Activated T-helper 1 cell treated with Interleukin-2 at 50 U/mL for 16 hours (primary cell): Measurements from ENCODE around the gene MYOM3.

ENCODE experiments used
- DNase-seq: peaks from one replicate; pipeline ENCODE4 v3.0.0-alpha.2; 2020; ENCODE audit warnings: low read depth

MYOM3 gene

DNA sequence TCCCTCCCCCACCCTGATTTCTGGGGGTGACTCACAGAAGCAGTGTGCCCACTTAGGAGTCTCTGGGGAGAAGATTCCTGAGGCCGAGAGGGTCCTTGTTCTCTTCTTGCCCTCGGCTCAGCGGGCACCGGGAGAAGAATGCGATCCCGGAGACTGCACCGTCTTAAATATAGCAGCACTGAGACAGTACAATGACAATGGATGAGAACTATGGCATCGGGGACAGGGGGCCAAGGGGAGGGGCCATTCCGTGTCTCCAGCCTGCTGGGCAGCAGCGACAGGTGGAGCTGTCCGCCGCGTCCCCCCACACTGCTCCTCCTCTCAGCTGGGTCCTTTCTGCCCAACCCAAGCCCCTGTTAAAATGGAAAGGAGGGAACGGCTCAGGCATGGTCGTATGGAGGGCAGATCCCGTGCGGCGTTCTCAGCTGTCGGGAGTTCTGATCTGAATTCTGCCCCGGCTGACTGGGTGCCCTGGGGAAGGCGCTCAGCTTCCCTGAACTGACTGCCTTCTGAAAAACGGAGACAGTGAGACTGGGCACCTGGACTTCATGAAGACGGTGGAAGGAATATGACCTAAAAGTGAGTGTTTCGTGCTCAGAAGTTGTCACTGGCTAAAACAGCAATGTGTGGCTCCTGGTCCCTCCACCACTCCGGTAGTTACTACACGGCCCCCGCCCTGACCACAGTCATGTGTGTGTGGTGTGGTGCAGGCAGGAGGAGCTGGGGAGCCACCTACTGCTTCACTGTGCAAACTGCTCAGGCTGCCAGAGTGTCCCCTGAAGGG lies at the start of gene MYOM3:
TSS of gene MYOM3 (minus strand) at position 140 of the 784 bp plus-strand sequence. CDS start 3,499 bp downstream, outside the sequence.
- DNase-seq: no peak

DNA sequence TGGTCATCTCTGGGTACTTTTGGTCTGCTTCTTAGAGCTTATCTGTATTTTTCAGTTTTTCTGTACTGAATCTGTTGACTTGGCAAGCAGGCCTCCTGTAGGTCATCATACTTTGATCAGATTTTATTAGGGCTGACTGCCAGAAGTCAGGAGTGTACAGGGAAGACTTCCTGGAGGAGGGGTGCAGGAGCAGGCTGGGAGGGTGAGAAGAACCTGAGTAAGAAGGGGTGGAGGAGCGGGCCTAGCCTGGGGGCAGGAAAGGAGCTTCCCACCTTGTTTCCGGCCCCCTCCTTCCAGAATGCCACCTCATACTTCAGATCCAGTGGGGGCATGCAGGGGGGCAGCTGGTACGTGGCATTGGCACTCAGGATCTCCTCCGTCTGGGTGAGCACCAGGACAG lies 49.3 kb upstream of the MYOM3 start:
- DNase-seq: no peak

DNA sequence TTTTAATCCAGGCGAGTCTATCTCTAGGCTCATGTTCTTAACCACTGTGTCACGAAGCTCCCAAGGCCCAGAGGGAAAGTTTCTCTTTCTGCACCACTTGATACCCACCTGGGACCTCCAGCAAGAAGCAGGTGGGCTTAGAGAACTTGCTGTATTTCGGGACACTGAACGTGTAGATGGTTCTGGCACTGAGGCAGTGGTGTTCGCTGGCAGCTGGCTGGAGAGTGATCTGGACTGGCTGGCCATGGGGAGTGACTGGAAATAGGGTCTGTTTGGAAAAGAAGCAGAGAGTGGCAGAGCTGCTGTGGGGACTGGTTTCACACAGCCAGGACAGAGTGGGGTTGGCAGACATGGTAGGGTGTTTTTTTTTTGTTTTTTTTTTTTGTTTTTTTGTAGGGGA lies 47.4 kb upstream of the MYOM3 start:
- no peak for DNase-seq

DNA sequence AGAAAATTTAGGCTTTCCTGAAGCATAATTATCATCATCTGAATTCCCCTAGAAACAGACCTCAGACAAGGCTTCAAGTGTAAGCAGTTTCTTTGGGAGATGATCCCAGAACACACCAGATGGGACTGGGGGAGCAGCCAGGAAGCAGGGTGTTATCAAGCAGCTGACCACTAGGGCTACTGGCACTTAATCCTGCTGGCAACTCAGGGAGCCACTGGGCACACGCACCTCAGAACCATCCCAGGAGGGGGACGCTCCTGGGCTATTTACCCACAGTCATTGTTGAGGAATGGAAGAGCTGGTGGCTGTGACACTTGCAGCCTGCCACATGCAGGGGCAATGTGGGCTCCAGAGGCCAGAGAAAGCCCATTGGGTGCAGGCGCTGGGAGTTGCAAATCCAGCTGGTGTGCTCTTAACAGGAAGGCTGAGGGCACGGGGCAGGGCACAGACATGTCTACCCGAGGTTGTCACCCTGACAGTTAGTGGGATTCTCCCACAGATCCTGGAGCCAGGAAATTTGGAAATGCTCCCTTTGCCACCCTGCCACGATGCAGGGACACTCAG lies 46.1 kb upstream of the MYOM3 start:
- no peak for DNase-seq

DNA sequence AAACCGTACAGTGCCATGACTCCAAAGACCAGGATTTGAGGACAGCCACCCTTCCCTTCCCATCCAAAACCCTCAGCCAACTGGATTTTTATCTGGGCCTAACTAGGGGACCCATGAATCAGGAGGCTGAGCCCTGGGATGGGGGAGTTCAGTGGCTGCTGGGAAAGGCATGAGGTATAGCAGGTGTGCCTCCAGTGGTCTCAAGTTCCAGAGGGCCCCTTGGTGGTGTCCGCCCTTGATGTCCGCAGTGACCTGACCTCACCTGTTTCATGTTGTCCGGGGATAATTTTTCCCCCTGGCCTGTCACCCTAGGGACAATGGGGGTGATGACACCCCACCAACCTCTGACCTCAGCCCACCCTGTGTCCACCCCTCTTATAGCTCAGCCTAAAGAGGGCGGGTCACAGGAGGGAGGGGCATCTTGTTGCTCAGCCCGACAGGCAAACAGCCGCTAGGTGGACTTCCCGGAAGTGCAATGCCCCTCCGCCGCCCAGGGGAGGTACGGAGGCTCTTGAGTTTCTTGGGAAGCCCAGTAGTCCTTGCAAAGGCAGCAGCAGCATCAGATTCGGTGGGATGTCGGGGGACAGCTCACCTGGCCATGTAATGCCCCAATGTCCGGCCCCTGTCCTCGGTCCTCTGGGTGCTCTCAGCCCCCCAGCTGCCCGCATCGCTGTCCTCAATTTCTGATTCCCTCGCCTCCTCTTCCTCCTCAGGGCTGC lies 44.8 kb upstream of the MYOM3 start:
- no peak for DNase-seq

DNA sequence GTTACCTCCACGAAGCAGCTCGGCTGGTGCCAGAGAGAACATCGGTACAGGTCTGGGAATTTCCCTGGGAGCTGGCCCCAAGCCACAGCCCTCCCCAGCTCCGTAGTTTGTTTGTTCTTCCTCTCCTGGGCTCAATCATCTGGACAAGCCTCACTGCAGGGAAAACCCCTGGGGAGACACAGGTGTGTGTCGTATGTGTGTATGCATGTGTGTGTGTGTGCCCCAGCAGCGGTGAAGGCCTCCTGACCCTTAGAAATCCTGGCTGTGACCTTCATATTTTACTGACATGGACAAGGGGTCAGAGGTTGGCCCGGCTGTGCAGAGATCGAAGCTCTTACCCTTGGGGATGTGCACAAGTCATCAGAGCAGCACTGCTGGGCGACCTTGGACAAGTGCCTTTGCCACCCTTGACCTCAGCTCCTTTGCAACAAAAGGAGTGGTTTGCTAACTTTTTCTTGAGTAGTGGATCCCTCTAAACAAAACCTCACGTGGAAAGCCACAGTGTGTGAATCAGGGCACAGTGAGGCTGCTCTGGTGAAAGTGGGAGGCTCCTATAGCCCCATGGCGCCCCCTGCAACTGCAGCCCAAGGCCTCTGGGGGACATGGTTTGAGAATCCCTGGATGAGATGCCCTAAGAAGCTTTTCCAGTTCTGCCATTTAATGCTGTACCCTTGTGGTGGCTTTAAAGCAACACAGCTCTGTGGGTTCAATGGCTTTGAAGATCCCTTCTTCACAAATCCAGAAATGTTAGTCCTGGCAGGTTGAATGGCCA lies 43.3 kb upstream of the MYOM3 start:
- DNase-seq: no peak

DNA sequence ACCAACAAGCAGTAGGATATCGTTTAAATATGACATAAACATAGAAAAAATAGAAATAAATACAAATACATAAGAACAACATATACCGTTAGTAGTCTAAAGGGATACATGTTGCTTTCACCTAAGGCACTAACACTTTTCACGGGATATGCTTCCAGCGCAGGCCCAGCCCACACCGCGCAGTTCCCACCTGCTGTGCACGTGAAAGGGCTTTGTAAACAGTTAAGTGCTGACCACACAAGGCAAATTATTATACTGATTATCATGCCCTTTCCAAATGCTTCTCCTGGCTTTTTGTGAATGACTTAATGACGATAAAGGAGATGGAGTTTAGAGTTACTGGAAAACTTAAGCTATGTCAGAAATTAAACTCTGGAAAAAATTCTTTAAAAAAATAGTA lies 42.3 kb upstream of the MYOM3 start:
- no peak for DNase-seq

DNA sequence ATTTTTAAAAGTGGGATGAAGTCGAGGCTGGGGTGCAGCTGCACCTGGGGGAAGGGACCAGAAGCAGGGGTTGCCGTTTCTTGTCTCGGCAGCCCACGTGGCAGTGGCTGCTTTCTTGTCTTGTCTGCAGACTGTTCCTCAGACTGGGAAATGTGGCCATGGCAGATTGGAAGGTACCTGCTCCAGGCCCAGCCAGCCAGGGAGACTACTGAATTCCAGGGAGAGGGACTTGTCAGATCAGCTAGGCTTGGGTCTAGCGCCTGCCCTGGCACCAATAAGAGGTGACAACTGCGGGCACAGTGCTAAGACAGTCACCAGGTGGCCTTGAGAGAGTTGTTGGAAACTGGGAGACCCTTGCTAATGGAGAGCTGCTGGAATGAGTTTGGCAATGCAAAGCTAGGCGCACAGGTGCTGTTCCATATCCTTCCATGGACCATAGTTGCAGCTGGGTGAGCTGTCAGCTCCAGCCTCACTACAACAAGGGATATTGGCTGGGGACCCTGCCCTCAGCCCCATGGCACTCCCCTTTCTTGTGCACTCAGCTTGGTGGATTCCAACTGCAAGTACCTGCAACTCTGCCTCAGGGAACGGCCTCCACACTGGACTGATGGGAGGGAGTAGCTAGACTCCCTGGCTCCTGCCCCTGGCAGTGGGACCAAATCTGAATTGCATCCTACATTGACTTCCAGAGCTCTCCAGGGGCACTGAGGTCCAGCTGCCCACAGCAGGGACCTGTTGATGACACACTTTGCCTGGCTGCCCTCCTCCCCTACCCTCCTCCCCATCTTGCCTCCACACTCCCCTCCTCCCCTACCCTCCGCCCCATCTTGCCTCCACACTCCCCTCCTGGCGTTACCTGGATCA lies 40.9 kb upstream of the MYOM3 start:
- no peak for DNase-seq

DNA sequence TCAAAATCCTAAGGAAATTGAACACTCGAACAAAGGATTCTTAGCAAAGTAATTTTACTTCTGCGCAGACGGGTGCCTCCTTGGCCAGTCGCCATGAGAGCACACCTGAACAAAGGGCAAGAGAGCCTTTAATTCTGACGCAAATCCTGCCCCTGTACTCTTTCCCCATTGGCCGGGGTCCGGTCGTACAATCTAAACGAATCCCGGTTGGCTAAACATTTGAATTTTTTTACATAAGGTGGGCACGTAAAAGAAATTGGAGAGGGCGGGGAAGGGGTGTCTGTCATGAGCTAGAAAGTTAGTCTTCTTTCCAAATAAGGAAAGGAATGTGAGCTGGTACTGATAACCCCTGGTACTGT lies 39.2 kb upstream of the MYOM3 start:
- DNase-seq: no peak

DNA sequence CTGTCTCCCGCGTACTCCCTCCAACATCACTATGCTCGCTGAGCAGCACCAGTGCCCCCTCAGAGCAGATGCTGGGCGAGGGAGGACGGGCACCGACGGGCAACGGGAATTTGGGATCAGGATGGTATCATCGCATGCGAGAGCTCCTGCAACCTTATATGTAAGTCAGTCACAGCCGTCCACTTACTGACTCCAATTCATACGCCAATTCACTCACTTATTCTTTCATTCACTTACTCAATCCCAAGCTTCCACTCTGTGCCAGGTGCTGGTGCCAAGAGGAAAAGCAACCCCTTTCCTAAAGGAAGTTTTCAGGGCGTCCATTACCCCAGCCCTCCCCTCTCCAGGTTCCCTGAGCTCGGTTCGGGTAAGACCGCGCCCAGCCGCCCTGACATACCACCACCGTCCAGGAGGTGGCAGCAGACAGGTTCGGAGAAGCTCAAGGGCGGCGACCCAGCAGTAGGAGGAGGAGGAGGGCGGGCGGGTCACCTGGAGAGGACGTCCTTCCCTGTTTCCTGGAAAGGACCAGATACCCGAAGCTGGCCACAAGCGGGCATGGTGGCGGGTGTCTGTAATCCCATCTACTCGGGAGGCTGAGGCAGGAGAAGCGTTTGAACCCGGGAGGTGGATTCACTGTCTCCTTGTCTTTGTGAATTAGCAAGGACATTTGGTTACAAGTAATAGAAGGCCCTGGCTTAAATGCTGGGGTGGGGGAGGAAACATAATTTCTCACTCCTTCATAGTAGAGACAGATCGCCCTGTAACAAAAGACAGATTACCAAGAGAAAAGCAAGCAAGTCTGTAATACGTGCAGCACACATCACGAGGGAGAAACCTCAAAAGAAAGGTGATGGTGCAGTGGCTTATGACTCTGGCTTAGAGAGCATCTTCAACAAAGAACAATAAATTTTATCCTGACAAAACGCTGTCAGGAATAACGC lies 38.6 kb upstream of the MYOM3 start:
- DNase-seq: peak; percentile 72

DNA sequence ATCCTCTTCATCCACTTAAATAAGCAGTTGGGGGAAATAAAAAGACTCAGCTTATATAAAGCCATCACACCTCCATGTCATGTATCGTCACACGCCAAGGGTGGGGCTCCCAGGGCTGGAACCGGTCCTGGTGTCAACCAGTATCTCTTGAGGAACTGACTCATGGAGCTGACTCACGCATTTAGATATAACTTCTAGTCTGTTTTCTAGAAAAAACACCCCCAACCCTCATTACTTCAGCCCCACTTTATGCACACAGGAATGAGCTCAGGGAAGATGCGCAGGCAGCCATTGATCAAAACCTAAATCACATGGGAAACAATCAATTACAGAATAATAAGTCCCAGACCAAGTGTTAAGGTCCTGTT lies 37.9 kb upstream of the MYOM3 start:
- DNase-seq: no peak

DNA sequence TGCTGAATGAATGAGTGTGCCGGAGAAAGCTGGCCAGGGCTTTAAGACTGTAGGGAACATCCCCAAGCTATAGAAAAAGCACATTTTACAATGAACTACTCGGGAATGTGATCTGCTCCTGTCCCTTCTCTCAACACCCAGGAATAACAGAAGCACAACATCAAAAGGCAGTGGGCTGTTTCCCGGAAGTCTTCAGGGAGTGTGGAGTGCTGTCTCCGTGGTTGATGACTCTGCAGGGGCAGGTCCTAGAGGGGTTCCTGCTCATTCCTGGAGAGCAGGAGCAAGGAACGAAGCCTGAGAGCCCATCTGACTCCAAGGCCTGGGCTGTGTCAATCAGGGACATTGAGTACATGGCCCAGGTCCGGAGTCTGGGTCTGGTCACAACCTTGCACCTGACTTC lies 35.9 kb upstream of the MYOM3 start:
- no peak for DNase-seq

DNA sequence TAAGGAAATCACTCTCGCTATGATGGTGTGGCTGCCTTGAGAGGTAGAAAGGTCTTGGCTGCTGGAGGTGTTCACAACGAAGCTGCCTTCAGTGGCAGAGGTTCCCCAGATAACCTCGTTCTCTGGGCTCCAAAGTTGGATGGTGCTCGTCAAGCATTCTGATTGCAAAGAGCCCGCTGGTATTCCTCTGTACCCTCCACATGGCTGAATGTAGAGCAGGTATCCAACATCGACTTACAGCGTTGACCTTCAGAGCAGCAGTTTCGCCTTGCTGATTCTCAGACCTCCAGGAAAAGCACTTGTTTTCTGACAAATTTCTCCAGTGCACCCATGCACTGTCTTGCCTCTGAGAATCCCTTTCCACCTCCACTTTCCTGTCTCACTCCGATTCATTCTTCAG lies 35.3 kb upstream of the MYOM3 start:
- DNase-seq: no peak

DNA sequence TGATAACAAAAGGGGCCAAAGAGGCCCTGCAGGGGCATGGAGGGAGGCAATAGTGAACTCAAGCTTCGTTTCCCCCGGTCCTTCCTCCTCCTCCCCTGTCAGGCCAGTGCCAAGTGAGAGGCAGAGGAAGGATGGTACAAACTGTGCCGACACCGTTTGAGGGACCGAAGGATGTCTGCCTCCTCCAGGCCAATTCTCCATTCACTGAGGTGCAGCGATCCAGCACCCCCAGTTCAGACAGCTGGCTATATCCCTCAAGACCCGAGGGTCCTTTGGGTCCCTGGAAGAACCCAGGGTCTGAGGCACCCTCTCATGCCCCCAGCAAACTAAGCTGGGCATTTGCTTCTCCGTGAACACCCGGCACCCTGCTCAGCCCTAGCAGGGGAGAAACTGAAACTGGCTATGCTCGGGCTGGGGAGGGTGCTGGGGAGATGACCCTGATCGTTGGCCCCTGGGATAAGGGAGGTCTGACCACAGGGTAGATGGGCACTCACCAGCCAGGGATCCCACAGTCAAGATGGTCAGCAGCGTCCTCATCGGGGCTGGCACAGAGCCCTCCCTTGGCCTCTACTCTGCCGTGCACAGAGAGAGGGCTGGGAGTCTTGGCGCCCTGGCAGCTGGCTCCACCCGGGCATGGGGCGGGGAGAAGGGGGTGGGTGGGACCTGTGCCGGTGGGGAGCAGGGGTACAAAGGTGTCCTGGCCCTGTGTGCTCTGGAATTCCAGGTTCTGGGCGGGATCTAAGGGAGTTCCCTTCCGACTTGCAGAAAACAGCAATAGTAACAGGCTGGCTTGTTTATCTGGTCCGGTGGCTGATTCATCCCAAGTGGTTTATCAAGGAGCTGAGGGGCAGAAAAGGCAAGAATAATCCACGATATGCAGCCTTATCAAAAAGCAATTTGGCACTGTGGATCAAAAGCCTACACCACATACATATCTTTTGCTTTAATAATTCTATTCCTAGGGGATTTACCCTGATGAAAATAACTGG lies 30.9 kb upstream of the MYOM3 start, which contains the start of gene IL22RA1:
TSS of gene IL22RA1 (minus strand) at position 595 of the 989 bp plus-strand sequence. CDS start at position 537, 58 bp downstream.
- DNase-seq: no peak

DNA sequence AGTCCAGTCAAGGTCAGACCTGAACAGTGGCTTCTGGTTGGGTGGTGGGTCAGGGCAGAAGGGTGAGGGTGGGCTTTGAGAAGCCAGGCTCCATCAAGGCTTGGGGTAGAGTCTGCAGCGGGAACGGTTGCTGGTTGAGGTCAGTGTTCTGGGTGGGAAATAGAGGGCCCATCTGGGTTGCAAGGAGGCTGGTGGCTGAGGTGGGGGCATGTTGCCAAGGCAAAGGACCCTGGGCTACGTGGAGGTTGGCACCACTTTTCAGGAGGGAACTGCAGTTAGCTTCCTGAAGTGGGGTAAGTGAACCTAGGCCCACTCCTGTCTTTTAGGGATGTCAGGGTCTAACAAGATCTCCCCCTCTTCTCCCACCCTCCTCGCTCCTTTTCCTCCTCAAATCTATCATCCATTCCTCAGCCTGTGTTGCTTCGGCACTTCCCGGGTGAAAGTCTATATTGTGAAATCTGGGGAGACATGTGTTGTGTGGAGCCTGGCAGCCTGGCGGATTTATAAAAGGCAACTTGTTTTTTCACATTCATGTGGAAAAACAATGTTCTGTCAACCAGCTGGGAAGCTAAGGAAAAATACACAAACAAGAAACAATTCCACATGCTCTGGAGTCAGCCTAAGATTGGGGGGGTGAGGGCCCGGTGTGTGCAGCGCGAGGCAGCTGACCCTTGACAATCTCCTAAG lies 29.5 kb upstream of the MYOM3 start:
- no peak for DNase-seq

DNA sequence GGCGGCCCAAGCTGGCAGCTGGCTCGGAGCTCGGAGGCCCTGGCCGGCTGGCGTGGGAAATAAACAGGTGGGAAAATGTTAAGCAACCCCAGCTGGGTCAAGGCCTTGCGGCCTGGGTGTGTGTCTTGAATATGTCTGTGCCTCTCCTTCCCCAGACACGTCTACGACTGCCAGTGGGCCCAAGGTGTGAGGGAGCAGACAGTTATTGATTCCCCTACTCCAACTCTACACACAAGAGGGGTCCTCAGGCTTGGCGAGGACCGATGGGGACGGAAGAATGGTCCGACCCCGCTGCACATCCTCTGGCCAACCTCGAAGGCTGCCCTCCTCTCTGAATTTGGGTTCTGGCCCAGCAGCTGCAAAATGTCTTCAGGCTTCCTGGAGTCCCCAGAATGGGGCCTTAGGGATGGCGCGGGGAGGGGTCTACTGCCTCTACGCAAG lies 28.8 kb upstream of the MYOM3 start:
- no peak for DNase-seq

DNA sequence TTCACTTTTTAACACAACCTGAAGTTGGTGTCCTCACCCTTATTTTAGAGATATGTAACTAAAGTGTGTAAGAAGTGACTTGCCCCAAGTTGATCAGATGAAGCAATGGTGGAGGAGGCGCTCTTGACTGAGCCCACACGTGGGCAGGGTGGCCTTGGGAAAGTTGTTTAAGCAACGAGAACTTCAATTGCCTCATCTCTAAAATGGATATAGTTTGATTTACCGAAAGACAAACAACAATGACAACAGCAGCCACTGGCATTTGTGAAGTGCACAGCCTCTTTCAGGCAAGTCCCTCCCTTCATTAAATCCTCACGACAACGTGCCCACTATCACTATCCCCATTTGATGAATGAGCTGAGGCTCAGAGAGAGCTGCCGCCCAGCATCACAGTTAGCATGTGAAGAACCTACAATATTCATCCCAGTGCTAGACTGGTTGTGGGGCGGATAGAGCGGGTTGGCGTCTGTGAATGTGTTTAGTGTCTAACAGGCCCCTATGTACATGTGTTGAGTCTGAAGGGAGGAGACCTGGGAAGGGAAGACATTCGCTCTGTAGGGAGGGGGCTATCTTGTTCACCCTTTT lies 28.0 kb upstream of the MYOM3 start:
- DNase-seq: no peak

DNA sequence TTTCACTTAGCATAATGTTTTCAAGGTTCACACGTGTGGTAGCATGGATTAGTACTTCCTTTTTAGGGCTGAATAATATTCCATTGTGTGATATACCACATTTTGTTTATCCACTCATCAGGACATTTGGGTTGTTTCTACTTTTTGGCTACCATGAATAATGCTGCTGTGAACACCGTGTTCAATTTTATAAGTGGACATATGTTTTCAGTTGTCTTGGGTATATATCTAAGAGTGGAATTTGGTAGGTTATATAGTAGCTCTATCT lies 27.2 kb upstream of the MYOM3 start:
- no peak for DNase-seq
